Activated CD8-positive, alpha-beta memory T cell treated with anti-CD3 and anti-CD28 coated beads for 1 hour (primary cell): ENCODE data around the gene HOXC4.
"Not testable (repeated sequence)": the region's sequence is repeated elsewhere in the genome, so short reads cannot be mapped to it uniquely, and the experiment has no call there.

Experiments used
- DNase-seq, 2 donors: peaks; one replicate each; pipeline ENCODE4 v3.0.0-alpha.2; 2020; ENCODE audit warnings: low read depth in 1 of 2; ENCODE audit errors: extremely low read depth in 1 of 2

The HOXC4 gene

DNA sequence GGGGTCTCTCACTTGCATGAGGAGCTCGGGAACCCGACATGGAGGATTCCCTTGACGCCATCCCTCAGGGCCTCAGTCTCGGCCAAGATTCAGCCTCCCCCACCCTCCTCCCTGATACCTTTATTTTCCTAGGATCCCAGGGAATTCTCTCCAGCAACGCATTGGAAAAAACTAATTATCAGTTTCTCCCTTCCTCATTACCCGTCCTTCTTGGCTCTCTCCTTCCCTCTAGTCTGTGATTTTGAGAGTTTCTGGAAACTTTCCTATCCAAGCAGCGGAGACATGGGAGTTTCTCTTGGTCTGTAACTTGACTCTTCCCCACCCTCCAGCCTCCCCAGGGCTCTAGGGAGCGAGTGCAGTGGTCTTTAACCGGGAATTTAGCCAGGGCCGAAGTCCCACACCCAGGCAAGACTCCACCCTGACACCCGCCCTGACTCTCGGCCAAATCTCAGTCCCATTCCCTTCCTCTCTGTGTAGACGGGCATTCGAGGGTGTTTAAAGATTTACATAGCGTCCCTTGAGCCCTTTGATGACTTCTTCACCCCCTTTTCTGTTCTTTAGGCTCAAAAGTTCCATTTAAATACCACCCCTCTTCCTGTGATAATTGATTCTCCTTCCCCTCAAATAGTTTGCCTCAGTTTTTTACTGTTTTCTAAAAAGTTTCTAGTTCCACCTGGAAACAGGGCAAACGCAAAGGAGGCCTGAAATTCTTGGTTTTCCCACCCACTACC, 14.1 kb upstream of the HOXC4 start:
- no peak for DNase-seq

DNA sequence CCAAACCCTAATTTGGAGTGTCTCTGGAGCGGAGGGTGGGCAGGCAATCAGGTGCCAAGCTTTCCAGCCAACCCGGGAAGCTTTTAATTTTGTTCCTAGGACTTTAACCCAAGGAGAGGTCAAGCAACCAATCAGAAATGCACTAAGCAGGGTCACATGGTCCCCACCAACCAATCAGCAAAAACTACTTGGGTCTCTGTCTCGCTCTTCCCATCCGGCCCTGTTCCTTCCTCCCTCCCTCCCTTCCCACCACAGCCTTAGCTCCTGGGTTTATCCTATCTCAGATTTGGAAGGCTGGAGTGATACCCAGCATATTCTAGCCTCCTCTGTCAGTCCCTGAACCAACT, 13.5 kb upstream of the HOXC4 start:
- no peak for DNase-seq

DNA sequence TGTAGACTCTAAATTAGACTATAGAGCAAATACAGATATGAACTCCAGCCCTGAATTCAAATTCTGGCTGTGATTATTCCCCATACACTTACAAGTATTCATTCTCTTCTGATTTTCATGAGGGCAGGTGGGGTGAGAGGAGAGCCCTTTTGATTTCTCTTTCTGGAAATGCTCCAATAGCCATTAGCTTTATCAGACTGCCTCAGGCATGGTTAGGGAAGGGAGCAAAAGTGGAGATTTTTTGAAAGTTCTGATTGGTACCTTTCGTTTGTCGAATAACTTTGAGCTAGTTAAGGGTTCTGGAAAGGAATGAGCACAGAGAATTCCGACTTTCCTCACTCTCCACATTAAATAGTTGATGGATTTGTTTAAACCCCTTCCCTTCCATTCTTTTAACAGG, 13.0 kb upstream of the HOXC4 start:
- no peak for DNase-seq

DNA sequence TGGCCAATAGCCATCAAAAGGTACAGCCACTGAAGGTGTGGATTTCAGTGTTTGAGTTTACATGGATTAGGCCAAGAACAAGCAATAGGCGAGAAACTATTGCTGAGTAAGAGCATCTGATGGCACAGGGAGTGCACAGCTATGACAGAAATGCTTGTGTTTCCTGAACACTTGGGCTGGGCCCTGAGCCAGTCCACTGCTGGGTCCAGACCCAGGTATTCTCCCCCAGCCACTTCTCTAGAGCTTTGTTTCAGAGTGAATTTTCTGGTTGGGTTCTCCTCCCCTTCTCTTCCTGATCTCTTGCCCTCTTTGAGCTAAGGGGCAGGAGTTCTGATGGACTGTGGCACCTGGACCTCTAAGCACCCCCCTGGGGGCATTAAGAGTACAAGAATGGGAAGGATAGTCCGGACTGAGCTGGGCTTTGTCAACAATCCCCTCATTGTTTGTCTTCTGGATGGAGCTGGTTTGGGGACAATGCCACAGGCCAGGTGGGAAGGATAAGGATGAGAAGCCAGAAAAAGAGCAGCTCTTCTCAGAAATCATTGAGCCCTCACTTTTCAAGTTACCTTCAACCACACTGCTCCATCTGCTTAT, 12.4 kb upstream of the HOXC4 start:
- DNase-seq: no peak

DNA sequence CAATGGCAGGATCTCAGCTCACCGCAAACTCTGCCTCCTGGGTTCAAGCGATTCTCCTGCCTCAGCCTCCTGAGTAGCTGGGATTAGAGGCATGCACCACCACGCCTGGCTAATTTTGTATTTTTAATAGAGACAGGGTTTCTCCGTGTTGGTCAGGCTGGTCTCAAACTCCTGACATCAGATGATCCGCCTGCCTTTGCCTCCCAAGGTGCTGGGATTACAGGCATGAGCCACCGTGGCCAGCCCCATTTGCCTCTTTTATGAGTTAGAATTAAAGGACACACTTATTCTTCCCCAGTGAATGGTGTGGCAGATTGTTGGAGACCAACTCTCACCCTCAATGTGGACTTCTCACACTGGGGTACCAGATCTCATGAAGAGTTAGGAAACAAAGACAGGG, 11.6 kb upstream of the HOXC4 start:
- not testable (repeated sequence) for DNase-seq

DNA sequence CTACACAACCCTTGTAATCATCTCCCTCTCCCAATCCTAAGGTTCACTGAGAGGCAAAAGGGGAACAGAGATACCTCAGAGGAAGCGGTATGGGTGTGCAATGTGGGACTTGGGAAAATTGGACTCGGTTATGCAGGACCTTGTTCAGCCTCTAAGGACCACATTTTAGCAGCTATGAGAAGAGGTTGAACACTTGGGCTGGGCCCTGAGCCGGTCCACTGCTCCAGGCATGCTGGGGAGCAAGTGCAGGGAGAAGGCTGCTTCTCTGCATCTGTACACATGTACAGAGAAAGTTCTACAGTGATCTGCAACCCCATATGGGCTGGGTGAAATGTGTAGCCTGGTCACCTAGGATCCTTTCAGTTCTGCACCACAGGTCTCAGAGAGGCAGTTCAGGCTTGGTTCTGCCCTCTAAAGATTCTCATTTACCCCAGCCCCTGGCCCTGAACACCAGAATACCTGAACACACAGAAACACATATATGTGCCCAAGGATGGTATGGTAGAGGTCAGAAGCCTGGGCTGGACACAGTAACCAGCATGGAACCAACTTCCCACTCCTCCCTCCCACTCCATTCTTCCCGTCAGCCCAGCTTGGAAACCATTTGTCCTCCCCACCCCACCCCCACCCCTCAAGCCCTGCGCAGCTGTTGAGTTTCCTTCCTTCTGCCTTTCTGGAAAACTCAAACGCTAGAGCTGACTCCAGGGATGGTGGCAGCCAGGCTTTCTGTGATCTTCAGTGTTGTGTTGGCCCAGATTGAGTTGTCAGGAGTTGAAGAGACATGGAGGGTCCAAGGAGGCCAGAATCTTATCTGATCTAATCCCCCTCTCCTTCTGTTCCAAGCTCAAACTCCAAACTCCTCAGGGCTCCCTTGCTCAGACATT, 10.4 kb upstream of the HOXC4 start:
- no peak for DNase-seq

DNA sequence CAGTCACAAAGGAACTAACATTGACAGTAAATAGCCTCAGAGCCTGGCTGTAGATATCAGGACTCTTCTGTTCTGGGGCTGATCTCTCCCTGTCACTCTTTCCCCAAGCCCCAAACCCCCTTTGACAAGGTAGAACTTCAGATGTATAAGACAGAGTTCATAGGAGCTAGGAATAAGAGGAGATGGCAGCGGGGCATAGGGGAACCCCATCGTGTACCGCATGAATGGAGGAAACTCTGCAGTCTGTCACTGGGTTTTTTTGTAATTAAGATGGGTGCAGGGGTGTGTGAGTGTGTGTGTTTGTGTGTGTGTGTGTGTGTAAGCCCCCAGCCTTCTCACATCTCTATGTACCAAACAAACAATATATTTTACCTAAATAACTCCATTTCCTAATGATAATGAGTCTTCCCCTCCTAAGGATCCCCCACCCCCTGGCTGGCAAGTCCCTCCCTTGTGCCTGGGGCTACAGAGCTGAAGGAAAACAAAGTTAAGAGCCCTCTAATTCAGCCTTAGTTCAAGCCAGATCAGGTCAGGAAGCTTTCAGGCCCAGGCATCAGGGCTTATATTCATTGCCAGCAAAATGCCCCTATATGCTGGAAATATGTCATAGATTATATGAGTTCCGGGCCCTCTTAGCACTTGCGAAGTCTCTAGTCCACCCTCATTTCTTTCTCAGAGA, 9.1 kb upstream of the HOXC4 start:
- no peak for DNase-seq

DNA sequence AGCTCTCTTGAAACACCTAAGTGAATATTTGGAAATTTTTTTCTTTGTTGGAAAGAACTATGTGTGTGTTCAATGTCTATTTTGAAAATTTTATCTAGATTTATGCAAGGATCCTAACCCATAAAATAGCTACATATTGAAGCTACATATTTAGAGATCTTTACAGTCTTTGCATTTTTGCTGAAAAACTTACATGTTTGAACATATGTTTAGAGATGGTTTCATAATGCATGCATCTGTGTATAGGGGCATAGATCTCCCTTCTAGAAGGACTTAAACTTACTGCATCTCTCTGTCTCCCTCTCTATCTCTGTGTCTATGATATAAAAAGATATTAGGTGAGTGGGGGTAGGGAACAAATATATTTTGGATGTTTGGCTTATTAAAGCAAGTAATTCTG, 8.2 kb upstream of the HOXC4 start:
- DNase-seq: no peak

DNA sequence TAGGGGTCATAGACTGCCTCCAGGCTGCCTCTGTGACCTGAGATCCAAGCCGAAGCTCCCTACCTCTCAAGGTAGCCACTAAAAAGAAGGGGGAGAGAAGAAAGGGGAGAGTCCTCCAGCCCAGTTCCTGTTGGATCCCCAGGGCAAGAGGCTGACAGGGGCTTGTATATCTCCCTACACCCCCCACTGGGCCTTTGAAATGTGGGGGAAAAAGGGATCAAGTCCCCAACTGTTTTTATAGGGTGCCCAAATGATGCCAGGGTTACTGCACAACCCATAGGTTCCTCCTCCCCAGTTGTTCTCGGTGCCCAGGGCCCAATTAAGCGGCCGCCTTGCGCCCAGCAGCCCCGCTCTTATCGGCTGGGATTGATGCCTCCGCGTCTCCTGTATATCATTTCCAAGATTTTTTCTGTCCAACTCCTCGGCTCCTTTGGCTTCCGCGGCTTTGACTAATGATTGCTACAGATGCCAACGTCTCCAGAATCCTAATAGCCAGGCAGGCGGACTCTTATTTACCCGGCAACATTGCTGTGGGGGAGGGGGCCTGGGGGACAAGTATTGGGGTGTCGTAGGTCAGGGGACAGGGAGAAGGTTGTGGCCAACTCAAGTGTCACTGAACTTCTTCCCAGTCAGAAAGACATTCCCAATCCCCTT, 7.6 kb upstream of the HOXC4 start:
- no peak for DNase-seq

DNA sequence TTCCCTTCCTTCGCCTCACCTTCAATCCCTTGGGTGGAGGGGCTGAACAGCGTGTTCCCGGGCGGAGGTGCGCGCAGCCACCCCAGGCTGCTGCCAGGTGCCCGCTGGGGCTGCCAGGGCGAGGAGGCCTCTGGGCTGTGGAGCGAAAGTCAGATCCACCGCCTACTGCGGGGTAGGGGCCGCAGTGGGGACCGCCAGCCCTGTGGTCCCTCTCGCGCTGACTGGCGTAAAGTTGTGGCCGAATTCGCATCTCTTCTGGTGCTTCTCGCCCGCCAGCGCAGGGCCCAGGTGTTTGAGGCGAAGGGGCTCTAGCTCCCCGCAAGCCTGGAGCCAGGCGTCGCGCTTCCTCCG, 6.9 kb upstream of the HOXC4 start:
- DNase-seq: no peak

DNA sequence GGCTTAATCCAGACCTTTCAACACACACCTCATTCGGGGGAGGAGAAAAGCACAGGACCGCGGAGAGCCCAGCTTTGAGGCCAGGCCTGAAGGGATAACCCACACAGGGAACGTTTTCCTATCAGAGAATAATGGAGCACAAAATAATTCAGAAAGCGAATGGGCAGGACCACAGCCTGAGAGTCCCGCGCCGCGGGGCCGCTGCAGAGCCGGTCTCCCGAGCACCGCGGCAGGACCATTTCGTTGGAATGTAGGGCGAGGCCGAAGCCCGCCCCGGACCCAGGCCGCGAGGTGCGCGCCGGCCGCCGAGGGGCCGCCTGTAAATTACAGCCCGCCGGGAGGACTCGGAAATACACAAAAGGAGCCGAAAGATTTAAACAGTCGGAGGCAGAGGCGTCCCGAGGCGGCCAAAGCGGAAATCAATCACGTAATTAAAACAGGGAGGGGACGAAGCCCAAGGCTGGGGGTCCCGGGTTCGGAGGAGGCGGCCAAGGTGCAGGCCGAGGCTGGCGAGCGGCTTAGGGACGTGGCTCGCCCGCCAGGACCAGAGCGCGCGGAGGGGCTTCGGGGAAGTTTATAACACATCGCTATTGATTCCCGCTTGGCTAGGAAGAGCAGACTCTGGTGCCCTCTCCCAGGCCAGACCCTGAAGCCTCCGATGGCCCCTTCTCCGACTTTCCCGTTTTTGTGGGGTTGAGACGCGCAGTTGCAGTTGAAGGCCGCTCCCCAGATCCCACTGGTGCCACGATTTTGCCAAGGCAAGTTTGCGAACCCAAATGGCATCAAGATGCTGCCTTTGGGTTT, 6.3 kb upstream of the HOXC4 start:
- no peak for DNase-seq

DNA sequence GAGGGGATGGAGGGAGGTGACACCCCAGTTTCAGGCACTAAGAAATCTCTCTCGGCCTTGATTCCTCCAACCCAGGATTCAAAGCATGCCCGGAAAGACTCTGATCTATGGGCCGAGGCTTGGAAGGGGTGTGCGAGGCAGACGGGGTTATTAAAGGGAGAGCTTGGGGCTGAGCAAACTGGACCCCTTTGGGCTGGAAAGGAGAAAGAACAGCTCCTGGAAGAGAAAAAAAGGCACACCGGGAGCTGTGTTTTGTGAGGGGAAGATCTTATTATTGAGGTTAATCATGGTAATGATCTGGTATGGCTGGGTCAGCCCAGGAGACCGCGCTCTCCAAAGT, 5.7 kb upstream of the HOXC4 start:
- no peak for DNase-seq

DNA sequence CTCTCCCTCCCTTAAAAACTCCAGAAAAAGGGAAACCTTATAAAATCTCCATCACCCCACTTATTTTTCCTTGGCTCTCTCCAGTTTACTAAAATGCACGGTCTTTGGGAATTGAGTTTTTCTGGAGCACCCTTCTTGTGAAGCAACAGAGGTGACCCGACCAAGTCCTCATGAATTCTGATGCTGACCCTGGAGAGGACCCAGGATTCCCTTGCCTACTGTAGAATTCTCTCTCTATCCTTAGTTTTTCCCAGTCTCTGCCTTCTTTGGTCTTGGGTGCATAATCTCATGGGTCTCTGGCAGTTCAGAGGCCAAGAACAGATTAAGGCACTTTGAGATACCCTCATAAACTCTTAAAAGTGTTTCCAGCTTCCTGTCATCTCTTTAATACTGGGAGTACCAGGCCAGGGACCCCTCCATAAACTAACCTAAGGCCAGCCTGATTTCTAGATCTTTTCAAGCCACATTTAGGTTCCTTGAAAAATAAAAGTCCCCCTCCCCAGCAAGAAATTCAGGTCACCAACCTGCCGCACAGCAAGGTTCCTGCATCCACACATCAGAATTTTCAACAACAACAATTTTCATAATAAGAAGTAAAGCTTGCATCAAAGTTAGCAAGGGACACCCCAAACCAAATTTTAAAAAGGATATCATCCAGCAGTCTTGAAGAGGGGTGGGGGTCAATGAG, 5.1 kb upstream of the HOXC4 start:
- DNase-seq: no peak

DNA sequence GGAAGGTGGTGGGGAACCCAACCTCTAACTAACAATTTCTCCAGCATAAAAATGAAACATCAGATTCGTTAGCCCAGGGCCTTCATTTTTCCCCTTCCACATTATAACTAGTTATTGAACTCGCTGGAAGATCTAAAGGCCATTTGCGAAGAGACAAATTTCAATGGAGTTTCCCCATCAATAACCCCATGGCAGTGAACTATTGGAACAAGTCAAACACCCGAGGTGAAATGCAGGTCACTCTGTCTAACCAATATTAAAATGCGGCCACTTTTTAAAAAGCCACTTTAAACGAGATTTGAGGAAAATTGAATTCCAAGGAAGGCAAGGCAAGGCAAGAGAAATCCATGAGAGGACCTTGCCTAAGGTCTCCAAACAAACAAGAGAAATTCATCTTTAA, 4.5 kb upstream of the HOXC4 start:
- DNase-seq: no peak

DNA sequence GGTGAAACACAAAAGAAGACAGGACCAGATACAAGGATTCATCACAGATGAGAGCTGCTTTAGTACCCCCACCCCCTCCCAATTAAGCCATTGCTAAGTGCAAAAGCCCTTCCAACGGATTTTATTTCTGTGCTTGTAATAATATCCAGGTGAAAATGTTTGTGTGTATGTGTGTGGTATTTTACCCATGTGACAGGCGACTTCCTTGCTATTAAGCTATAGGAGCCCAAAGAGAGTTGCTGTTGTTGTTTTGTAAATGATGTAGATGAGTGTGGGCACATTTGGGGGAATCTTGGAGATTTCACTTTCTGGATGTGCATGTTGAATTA, 3.2 kb upstream of the HOXC4 start:
- no peak for DNase-seq

DNA sequence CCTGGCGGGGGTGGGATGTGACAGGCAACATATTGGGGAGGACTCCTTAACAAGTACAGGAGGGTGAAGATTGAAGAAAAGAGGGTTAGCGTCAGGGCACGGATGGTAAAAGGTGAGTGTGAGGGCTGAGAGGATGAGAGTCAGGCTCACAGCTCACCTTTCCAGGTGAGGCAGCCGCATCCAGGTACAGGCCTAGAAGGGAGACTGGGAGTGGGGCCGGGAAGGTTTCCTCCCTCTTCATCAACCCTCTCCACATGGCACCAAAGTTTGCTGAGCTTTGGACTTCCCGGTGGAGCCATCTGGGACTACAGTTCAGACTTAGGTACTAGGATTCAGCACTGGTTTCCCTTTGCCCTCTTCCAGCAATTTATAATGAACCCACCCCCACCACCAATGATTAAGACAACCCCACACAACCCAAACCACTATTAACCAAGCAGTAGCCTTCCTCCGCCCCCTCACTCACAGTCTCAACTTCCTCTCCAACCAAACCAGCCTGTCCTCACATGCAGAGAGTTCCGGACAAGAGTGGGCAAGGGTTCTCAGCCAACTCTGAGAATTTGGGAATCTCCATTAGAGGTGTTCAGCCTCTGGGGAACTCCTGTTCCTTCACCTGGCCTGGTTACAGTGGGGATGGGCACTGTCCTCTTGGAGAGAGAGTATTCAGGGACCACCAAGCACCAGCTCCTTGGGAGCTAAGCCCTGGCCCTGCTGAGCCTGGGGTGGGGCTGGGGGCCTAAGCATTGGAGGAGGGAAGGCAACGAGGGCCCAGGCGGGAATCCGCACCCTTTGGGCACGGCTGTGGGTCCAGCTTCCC, 2.4 kb upstream of the HOXC4 start:
- no peak for DNase-seq

DNA sequence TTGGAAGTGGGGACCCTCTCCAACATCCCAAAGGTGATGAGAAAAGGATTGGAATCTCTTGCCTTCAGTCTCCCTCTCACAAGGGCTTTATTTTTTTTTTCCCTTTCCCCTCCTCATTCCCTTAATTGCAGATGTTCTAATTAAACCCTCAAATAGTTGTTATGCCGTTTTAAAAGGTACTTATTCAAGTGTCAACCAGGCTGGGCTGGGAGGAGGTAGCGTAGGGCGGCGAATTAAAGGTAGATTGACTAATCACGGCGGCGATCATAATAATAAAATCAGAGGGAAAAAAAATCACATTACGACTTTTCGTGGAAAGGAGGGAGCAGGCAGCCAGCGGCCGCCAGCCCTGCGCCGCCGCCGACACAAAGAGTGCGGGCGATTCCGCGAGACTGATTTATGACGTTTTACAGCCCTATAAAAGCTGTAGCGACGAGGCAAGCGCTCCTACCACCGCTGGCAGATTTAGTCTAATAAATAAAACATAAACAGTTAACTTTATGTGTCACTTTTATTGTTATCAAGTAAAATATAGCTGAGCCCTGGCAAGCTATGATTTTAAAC, 1.7 kb upstream of the HOXC4 start:
- DNase-seq: no peak

DNA sequence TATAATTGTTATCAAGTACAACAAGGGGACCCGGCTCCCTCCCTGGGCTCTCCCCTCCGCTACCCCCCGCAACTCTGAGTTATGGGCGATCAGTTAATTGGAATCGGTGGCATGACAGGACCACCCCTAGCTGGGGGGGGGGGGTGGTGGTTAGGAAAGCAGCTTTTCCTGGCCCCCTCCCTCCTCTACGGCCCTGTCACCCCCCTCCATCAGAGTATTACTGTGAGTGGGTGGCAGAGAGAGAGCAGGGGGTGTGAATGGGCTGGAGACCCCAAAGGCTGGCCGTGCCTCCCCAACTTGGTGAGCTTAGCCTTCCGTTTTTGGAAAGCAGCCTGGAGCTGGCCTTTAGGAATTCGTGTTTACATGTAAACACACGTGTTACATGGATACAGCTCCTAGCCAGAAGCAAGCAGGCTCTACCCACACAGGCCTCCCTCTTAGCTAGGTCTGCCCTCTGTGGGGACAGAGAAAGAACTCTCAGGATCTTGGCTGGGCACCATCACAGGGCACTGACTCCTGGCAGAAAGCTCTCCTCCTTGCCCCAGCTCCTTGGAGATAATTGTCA, 1.1 kb upstream of the HOXC4 start:
- DNase-seq: no peak
